ENCODE results near the gene VPS35.
"Not testable (repeated sequence)": the region's sequence is repeated elsewhere in the genome, so short reads cannot be mapped to it uniquely, and the experiment has no call there.

Gene VPS35

GRCh38 chr16:46651305-46651704 is 37.7 kb downstream of the VPS35 start:
- DNase-seq, result no peak

- DNase-seq, result no peak
Observed at GRCh38 chr16:46650254-46650623, 38.7 kb downstream of the VPS35 start.

GRCh38 chr16:46649588-46650253 is 39.3 kb downstream of the VPS35 start:
- DNase-seq, result no peak

- no peak for DNase-seq
Observed at GRCh38 chr16:46648656-46649055, 40.3 kb downstream of the VPS35 start.

- no peak for DNase-seq
Observed at GRCh38 chr16:46638947-46639925, 49.7 kb downstream of the VPS35 start.

- DNase-seq, result peak; percentile 94 to 97
Observed at GRCh38 chr16:46632778-46633733, 55.9 kb downstream of the VPS35 start.

- DNase-seq, result peak; percentile 42 to 57
Observed at GRCh38 chr16:46629331-46630219, 59.4 kb downstream of the VPS35 start.

GRCh38 chr16:46627746-46628145 is 61.2 kb downstream of the VPS35 start:
- no peak for DNase-seq

GRCh38 chr16:46626681-46627080 is 62.3 kb downstream of the VPS35 start:
- not testable (repeated sequence) for DNase-seq

- DNase-seq, result not testable (repeated sequence)
Observed at GRCh38 chr16:46624862-46625261, 64.1 kb downstream of the VPS35 start.

- not testable (repeated sequence) for DNase-seq
Observed at GRCh38 chr16:46623707-46624106, 65.3 kb downstream of the VPS35 start.

- DNase-seq, result not testable (repeated sequence)
Observed at GRCh38 chr16:46623246-46623645, 65.7 kb downstream of the VPS35 start.

- DNase-seq, result no peak
Observed at GRCh38 chr16:46621934-46622676, 66.9 kb downstream of the VPS35 start.

GRCh38 chr16:46621006-46621933 is 67.7 kb downstream of the VPS35 start, which contains the start of gene SHCBP1:
Gene SHCBP1 (minus strand): TSS chr16:46621379. CDS start chr16:46621359, 20 bp downstream.
- DNase-seq, result peak; percentile 92 to 97

- no peak for DNase-seq
Observed at GRCh38 chr16:46620266-46621005, 68.5 kb downstream of the VPS35 start.

GRCh38 chr16:46618516-46618915 is 70.5 kb downstream of the VPS35 start:
- no peak for DNase-seq

- DNase-seq, result no peak
Observed at GRCh38 chr16:46614006-46614405, 75.0 kb downstream of the VPS35 start.

GRCh38 chr16:46613352-46613751 is 75.6 kb downstream of the VPS35 start:
- no peak for DNase-seq

GRCh38 chr16:46612121-46612520 is 76.9 kb downstream of the VPS35 start:
- no peak for DNase-seq

Measured in SHP77 (cell line).